ENCODE measurements around the gene FILIP1L. TPM values are rescaled to one million over a fixed set of nuclear protein-coding genes. Genes with fewer than 3 reads are reported as not detected.

The FILIP1L gene
- polyA plus RNA-seq, 3 donors = 0.13 to 0.40 (median 0.25) TPM

GRCh38 chr3:99837715-99838114 is 276.6 kb downstream of the FILIP1L start:
- Histone ChIP-seq H3K4me3 (replicated peaks in 1 of 3; ENCODE audit: low read depth in 2 of 3, low read length in 3 of 3) (no peak overlapping the region), H2AFZ (ENCODE audit: insufficient read depth, low read depth, low read length, poor library complexity, severe bottlenecking) (no peak overlapping the region), H3K9me3 (replicated peaks in 1 of 2; ENCODE audit: control insufficient read depth in 1 of 2, insufficient read depth in 1 of 2, low read length in 2 of 2) (no peaks in the 10 kb centered on the region), H3K79me2 (ENCODE audit: insufficient read depth, low read length) (no peaks in the 10 kb centered on the region), H3K27ac (ENCODE audit: low read depth in 1 of 2, low read length in 2 of 2) (no peak overlapping the region), H4K20me1 (ENCODE audit: insufficient read depth, low read length) (no peaks in the 10 kb centered on the region), H3K9ac (ENCODE audit: insufficient read depth, low read length, poor library complexity, severe bottlenecking) (no peak overlapping the region), H3K4me2 (replicated peaks; ENCODE audit: extremely low read depth, low read length, poor library complexity, severe bottlenecking) (no peak overlapping the region), H3K36me3 (replicated peaks in 1 of 2; ENCODE audit: control insufficient read depth in 1 of 2, insufficient read depth in 2 of 2, low read length in 2 of 2) (no peaks in the 10 kb centered on the region), H3K27me3 (ENCODE audit: control insufficient read depth in 2 of 2, insufficient read depth in 2 of 2, low read length in 2 of 2) (no peaks in the 10 kb centered on the region), H3K4me1 (ENCODE audit: control insufficient read depth in 1 of 2, insufficient read depth in 2 of 2, low read length in 2 of 2) (no peaks in the 10 kb centered on the region)
- no peak for DNase-seq
- no peak overlapping the region for H3K27ac Mint-ChIP-seq
- TF ChIP-seq CTCF (IDR thresholded peaks at IDR 0.05) = no peak
- no peaks in the 10 kb centered on the region for H3K9me3 Mint-ChIP-seq
- H3K4me3 Mint-ChIP-seq = no peak overlapping the region
- intact Hi-C loops (cut with micrococcal nuclease) = loop anchor here (10.0 kb wide), 2 partner anchors 417 to 427 kb away; partner anchors contain the start of gene TBC1D23 (in 1 of the 2)
- H3K4me1 Mint-ChIP-seq = no peaks in the 10 kb centered on the region
- no peaks in the 10 kb centered on the region for H3K27me3 Mint-ChIP-seq (ENCODE audit: low read depth in 3 of 3)
- WGBS (ENCODE audit: insufficient coverage) = no CpG with 5 or more reads among the region's 1 CpG
- no peaks in the 10 kb centered on the region for H3K36me3 Mint-ChIP-seq

GRCh38 chr3:99836681-99837080 is 277.6 kb downstream of the FILIP1L start:
- H4K20me1 ChIP-seq (ENCODE audit: insufficient read depth, low read length) = no peaks in the 10 kb centered on the region
- H3K27ac ChIP-seq (ENCODE audit: low read depth in 1 of 2, low read length in 2 of 2) = no peak overlapping the region
- no peaks in the 10 kb centered on the region for H3K4me1 ChIP-seq (ENCODE audit: control insufficient read depth in 1 of 2, insufficient read depth in 2 of 2, low read length in 2 of 2)
- Mint-ChIP-seq H3K27ac (no peak overlapping the region), H3K36me3 (no peaks in the 10 kb centered on the region), H3K27me3 (ENCODE audit: low read depth in 3 of 3) (no peaks in the 10 kb centered on the region), H3K4me3 (no peak overlapping the region), H3K4me1 (no peaks in the 10 kb centered on the region), H3K9me3 (no peaks in the 10 kb centered on the region)
- H3K4me2 ChIP-seq (replicated peaks; ENCODE audit: extremely low read depth, low read length, poor library complexity, severe bottlenecking) = no peak overlapping the region
- 93% methylated on average over 2 of the region's 3 CpGs for WGBS (ENCODE audit: insufficient coverage)
- intact Hi-C loops (cut with micrococcal nuclease) = loop anchor here (10.0 kb wide), 2 partner anchors 418 to 428 kb away; partner anchors contain the start of gene TBC1D23 (in 1 of the 2)
- H2AFZ ChIP-seq (ENCODE audit: insufficient read depth, low read depth, low read length, poor library complexity, severe bottlenecking) = no peak overlapping the region
- no peak for DNase-seq
- no peak for TF ChIP-seq CTCF (IDR thresholded peaks at IDR 0.05)
- H3K9ac ChIP-seq (ENCODE audit: insufficient read depth, low read length, poor library complexity, severe bottlenecking) = no peak overlapping the region
- H3K79me2 ChIP-seq (ENCODE audit: insufficient read depth, low read length) = no peaks in the 10 kb centered on the region
- no peaks in the 10 kb centered on the region for H3K9me3 ChIP-seq (replicated peaks in 1 of 2; ENCODE audit: control insufficient read depth in 1 of 2, insufficient read depth in 1 of 2, low read length in 2 of 2)
- H3K27me3 ChIP-seq (ENCODE audit: control insufficient read depth in 2 of 2, insufficient read depth in 2 of 2, low read length in 2 of 2) = no peaks in the 10 kb centered on the region
- no peaks in the 10 kb centered on the region for H3K36me3 ChIP-seq (replicated peaks in 1 of 2; ENCODE audit: control insufficient read depth in 1 of 2, insufficient read depth in 2 of 2, low read length in 2 of 2)
- H3K4me3 ChIP-seq (replicated peaks in 1 of 3; ENCODE audit: low read depth in 2 of 3, low read length in 3 of 3) = no peak overlapping the region

Data from CD14-positive monocyte (primary cell).